ENCODE data around the gene TFPI2.

Gene TFPI2

DNA sequence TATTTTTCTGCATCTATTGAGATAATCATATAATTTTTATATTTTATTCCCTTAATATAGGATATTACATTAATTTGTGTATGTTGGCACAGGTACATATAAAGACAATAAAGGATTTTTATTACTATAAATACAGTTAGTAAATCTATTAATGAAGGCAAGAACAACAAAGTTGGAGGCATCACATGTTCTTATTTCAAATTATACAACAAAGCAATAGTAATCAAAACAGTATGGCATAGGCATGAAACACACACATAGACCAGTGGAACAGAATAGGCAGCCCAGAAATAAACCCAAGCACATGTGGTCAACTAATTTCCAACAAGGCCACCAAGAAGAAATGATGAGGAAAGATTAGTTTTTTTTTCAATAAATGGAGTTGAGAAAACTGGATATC lies 11.2 kb downstream of the TFPI2 start:
- no peak overlapping the region for H3K4me3 ChIP-seq (ENCODE audit: control insufficient read depth, low read depth, low read length)
- TF ChIP-seq, protein P1, sequence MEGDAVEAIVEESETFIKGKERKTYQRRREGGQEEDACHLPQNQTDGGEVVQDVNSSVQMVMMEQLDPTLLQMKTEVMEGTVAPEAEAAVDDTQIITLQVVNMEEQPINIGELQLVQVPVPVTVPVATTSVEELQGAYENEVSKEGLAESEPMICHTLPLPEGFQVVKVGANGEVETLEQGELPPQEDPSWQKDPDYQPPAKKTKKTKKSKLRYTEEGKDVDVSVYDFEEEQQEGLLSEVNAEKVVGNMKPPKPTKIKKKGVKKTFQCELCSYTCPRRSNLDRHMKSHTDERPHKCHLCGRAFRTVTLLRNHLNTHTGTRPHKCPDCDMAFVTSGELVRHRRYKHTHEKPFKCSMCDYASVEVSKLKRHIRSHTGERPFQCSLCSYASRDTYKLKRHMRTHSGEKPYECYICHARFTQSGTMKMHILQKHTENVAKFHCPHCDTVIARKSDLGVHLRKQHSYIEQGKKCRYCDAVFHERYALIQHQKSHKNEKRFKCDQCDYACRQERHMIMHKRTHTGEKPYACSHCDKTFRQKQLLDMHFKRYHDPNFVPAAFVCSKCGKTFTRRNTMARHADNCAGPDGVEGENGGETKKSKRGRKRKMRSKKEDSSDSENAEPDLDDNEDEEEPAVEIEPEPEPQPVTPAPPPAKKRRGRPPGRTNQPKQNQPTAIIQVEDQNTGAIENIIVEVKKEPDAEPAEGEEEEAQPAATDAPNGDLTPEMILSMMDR (IDR thresholded peaks at IDR 0.05; ENCODE audit: control insufficient read depth, insufficient read depth, low read depth, low read length, missing control alignments), result no peak
- DNase-seq (ENCODE audit: low read depth), result no peak

DNA sequence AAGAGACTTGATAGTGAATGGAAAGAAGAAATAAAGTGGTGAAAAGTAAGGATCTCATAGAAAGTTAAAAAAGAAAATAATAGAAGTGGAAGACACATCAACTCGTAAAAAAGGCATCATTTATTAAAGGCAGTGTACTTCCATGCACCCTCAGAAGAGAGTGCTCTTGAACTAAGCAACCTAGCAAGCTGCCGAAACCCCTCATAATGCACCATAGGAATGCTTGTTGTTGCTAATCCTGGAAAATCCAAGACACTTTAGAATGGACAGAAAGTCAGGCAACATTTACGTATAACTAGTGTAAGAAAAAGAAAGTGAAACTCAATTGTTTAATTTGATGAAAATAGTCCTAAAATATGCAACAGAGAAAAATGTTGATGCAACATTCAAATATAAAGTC lies 12.8 kb downstream of the TFPI2 start:
- DNase-seq (ENCODE audit: low read depth), result no peak
- TF ChIP-seq, protein P1 (IDR thresholded peaks at IDR 0.05; ENCODE audit: control insufficient read depth, insufficient read depth, low read depth, low read length, missing control alignments), result no peak
- no peak overlapping the region for H3K4me3 ChIP-seq (ENCODE audit: control insufficient read depth, low read depth, low read length)

DNA sequence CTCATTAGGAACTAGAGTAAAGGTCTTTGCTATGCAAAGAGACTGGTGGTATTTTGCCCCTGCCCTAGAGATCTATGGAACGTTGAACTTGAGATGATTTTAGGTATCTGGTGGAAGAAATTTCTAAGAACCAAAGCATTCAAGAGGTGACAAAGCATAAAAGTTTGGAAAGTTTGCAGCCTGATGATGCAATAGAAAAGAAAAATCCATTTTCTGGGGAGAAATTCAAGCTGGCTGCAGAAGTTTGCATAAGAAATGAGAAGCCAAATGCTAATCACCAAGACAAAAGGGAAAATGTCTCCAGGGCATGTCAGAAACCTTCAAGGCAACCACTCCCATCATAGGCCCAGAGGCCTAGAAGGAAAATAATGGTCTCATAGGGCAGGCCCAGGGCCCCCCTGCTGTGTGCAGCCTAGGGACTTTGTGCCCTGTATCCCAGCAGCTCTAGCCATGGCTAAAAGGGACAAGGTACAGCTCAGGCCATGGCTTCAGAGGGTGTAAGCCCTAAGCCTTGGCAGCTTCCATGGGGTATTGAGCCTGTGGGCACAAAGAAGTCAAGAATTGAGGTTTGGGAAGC lies 16.5 kb downstream of the TFPI2 start:
- DNase-seq (ENCODE audit: low read depth), result no peak
- H3K4me3 ChIP-seq (ENCODE audit: control insufficient read depth, low read depth, low read length), result no peak overlapping the region
- TF ChIP-seq, protein P1 (IDR thresholded peaks at IDR 0.05; ENCODE audit: control insufficient read depth, insufficient read depth, low read depth, low read length, missing control alignments), result no peak

DNA sequence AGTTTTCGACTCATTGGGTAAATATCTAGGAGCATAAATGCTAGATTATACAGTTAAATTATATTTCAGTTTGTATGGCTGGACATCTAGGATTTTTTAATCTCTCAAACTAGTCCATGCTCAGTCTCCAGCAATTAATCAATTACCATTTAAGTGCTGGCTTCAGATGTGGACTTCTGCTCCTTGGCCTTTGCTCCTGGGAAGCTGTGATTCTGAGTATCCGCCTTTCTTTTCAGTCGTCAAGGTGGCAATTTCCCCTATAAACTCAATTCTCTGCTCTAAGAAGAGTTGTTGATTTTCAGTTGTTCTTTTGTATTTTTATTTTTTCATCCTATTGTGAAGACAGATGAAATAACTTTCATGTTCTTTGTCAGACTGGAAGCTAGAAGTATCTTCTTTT lies 23.7 kb downstream of the TFPI2 start:
- TF ChIP-seq, protein P1 (IDR thresholded peaks at IDR 0.05; ENCODE audit: control insufficient read depth, insufficient read depth, low read depth, low read length, missing control alignments), result no peak
- H3K4me3 ChIP-seq (ENCODE audit: control insufficient read depth, low read depth, low read length), result no peak overlapping the region
- DNase-seq (ENCODE audit: low read depth), result no peak

DNA sequence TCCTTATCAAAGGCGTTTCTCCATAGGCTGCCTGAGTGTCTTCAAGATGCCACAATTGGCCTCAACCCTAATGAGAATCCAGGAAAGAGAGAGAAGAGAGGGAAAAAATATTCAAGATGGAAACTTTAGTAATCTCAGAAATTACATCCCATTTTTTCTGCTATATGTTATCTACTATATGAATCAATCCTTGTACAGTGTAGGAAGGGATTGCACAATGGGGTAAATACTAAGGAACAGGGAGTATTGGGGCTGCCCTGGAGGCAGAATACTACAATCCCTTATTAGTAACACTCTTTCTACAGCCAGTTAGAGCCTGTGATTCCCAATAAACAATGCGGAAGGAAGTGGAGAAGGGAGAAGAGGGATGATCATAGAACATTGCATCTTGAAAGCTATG lies 27.9 kb downstream of the TFPI2 start:
- TF ChIP-seq, protein P1 (IDR thresholded peaks at IDR 0.05; ENCODE audit: control insufficient read depth, insufficient read depth, low read depth, low read length, missing control alignments), result no peak
- no peak overlapping the region for H3K4me3 ChIP-seq (ENCODE audit: control insufficient read depth, low read depth, low read length)
- DNase-seq (ENCODE audit: low read depth), result no peak

DNA sequence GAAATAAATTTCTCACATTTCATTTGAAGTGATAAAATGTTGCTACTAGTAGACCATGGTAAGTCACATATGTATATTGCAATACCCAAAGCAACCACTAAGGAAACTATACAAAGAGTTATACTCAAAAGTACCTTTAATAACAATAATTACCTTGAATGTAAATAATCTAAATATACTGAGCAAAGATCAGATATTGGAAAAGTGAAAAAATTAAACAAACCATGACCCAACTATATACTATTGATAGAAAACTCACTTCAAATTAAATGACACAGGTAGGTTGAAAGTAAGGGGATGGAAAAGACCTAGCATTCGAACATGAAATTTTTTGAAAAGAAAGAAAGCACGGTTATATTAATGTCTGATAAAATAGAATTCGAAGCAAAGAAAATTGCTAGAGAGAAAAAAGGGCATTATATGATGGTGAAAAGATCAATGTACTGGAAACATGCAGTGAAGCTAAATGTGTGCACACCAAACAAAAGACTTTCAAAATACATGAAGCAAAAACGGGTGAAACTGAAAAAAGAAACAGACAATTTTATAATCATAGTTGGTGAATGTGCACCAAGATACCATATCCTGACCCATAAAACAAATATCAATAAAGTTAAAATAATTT lies 29.1 kb downstream of the TFPI2 start:
- H3K4me3 ChIP-seq (ENCODE audit: control insufficient read depth, low read depth, low read length), result no peak overlapping the region
- TF ChIP-seq, protein P1 (IDR thresholded peaks at IDR 0.05; ENCODE audit: control insufficient read depth, insufficient read depth, low read depth, low read length, missing control alignments), result no peak
- DNase-seq (ENCODE audit: low read depth), result no peak

All from AG09309 (cell line).